Uterus (tissue), 4 donors: Measurements from ENCODE around the gene ETV7. TPM values are rescaled to one million over a fixed set of nuclear protein-coding genes. Genes with fewer than 3 reads are reported as not detected.

Experiments
- DNase-seq, 2 donors: peaks; one replicate each; pipeline ENCODE4 v3.0.0-alpha.2; 2019 to 2020
- H3K27ac ChIP-seq, 2 donors: fragments of 200-600 bp; sonication (generic); 1 replicate in 1 of 2; 2 replicates in 1 of 2; pipeline ENCODE4 v1.5.1; 2016 to 2018
- H3K27me3 ChIP-seq, 2 donors: fragments of 200-600 bp; sonication (generic); one replicate each; pipeline ENCODE4 v1.5.1; 2018 to 2019; ENCODE audit warnings: control low read depth in 1 of 2
- H3K36me3 ChIP-seq, 2 donors: fragments of 200-600 bp; sonication (generic); one replicate each; pipeline ENCODE4 v1.5.1; 2019; ENCODE audit warnings: control low read depth in 1 of 2
- H3K4me1 ChIP-seq, 2 donors: fragments of 200-600 bp; sonication (generic); one replicate each; pipeline ENCODE4 v1.5.1; 2018 to 2019; ENCODE audit warnings: control low read depth in 1 of 2
- H3K4me3 ChIP-seq, 2 donors: fragments of 200-600 bp; sonication (generic); 1 replicate in 1 of 2; 2 replicates in 1 of 2; pipeline ENCODE4 v1.5.1; 2018 to 2019; ENCODE audit warnings: mild to moderate bottlenecking in 1 of 2
- H3K9me3 ChIP-seq, 2 donors: fragments of 200-600 bp; sonication (generic); one replicate each; pipeline ENCODE4 v1.5.1; 2019; ENCODE audit warnings: control low read depth in 1 of 2
- POLR2A ChIP-seq, 2 donors: fragments of 450-650 bp; IDR thresholded peaks; one replicate each; pipeline ENCODE4 v1.6.1; 2016; ENCODE audit warnings: antibody characterized with exemption in 2 of 2, mild to moderate bottlenecking in 1 of 2, moderate library complexity in 1 of 2
- intact Hi-C: fragments of 100-400 bp; cut with DNase I; formaldehyde crosslinking; loops from one replicate; pipeline ENCODE4 v1.15.1; 2023; ENCODE audit warnings: low total_unique reads
- total RNA-seq, 4 donors: library from RNA; depleted of rRNA in 3 of 4; stranded (reverse); fragments of >200 nt in 3 of 4; gene quantifications; one replicate each; pipeline versions ENCODE4 v1.1.0 to v1.2.4, GENCODE V29; 2014 to 2023
- TF ChIP-seq, protein P1 (sequence below), 4 experiments: fragments of 200-600 bp in 2 of 4; fragments of 450-650 bp in 2 of 4; sonication (generic) in 2 of 4; IDR thresholded peaks; one replicate each; pipeline ENCODE4 v1.5.1; 2016 to 2019; ENCODE audit warnings: antibody characterized with exemption in 4 of 4, mild to moderate bottlenecking in 2 of 4, moderate library complexity in 1 of 4
- donor health status: DM: yes; HTN: yes; CAD: no.

ETV7 gene
- total RNA-seq, 4 donors from 2014 or later: 1.3 TPM; not detected in 3

DNA sequence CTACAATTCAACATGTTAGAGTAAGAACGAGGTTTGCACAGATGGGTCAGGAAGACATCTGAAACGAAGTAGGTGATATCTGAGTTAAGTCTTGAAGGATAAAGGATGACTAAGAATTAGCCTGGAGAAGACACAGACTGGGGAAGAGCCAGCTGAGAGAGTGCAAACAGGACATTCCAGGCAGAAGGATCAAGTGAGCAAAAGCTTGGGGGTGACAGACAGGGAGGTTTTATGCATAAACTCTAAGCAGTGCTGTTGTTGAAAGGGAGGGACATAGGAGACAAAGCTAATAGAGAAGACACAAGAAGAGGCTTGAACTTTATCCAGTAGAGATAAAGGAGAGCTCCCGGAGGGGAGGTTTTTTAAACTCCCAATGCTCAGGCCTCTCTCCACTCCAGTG is 15.0 kb upstream of the ETV7 start:
- Histone ChIP-seq H3K4me1 (no peaks in the 10 kb centered on the region), H3K9me3 (no peaks in the 10 kb centered on the region), H3K4me3 (no peak overlapping the region), H3K27me3 (no peaks in the 10 kb centered on the region), H3K36me3 (no peaks in the 10 kb centered on the region), H3K27ac (no peak overlapping the region)
- TF ChIP-seq POLR2A (IDR thresholded peaks at IDR 0.05): no peak
- TF ChIP-seq, protein P1, sequence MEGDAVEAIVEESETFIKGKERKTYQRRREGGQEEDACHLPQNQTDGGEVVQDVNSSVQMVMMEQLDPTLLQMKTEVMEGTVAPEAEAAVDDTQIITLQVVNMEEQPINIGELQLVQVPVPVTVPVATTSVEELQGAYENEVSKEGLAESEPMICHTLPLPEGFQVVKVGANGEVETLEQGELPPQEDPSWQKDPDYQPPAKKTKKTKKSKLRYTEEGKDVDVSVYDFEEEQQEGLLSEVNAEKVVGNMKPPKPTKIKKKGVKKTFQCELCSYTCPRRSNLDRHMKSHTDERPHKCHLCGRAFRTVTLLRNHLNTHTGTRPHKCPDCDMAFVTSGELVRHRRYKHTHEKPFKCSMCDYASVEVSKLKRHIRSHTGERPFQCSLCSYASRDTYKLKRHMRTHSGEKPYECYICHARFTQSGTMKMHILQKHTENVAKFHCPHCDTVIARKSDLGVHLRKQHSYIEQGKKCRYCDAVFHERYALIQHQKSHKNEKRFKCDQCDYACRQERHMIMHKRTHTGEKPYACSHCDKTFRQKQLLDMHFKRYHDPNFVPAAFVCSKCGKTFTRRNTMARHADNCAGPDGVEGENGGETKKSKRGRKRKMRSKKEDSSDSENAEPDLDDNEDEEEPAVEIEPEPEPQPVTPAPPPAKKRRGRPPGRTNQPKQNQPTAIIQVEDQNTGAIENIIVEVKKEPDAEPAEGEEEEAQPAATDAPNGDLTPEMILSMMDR (IDR thresholded peaks at IDR 0.05): no peak
- no peak for DNase-seq
- intact Hi-C loops: no loop called here

DNA sequence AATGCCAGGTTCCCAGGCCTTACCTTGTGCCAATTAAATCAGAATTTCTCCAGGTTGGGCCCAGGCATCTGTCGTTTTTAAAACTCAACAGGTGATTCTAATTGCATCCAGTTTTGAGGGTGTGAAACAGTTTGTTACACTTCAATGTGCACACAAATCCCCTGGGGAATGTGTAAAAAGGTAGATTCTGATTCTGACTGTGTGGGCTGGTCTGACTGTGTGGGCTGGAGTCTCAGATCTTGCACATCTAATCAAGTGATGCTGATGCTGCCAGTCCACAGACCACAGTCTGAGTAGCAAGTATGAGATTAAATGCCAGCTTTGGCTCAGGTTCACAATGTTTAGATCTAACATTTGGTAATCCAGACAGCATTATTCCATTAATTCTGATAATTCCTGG is 12.5 kb upstream of the ETV7 start:
- no peak for TF ChIP-seq POLR2A (IDR thresholded peaks at IDR 0.05)
- TF ChIP-seq, protein P1 (IDR thresholded peaks at IDR 0.05): no peak
- H3K9me3 ChIP-seq: no peaks in the 10 kb centered on the region
- no peak overlapping the region for H3K27ac ChIP-seq
- intact Hi-C loops: no loop called here
- H3K4me3 ChIP-seq: no peak overlapping the region
- H3K4me1 ChIP-seq: no peaks in the 10 kb centered on the region
- H3K27me3 ChIP-seq: no peaks in the 10 kb centered on the region
- no peak for DNase-seq
- H3K36me3 ChIP-seq: no peaks in the 10 kb centered on the region

- DNase-seq: no peak
- H3K27ac ChIP-seq: no peak overlapping the region
- H3K36me3 ChIP-seq: no peaks in the 10 kb centered on the region
- TF ChIP-seq POLR2A (IDR thresholded peaks at IDR 0.05): no peak
- TF ChIP-seq, protein P1 (IDR thresholded peaks at IDR 0.05): no peak
- peaks cover 0 to 4% of the 10 kb centered on the region in 2 donors for H3K4me1 ChIP-seq
- intact Hi-C loops: no loop called here
- H3K9me3 ChIP-seq: no peaks in the 10 kb centered on the region
- H3K4me3 ChIP-seq: no peak overlapping the region
- H3K27me3 ChIP-seq: no peaks in the 10 kb centered on the region
These were observed 5.2 kb upstream of the ETV7 start for GRCh38 chr6:36392621-36393020.

GRCh38 chr6:36389353-36389752 is 1.9 kb upstream of the ETV7 start:
- H3K9me3 ChIP-seq: no peaks in the 10 kb centered on the region
- H3K4me1 ChIP-seq: peaks cover 0 to 8% of the 10 kb centered on the region in 2 donors
- no peak overlapping the region for H3K27ac ChIP-seq
- H3K36me3 ChIP-seq: no peaks in the 10 kb centered on the region
- no peak for DNase-seq
- H3K4me3 ChIP-seq: no peak overlapping the region
- no peaks in the 10 kb centered on the region for H3K27me3 ChIP-seq
- intact Hi-C loops: no loop called here
- TF ChIP-seq, protein P1 (IDR thresholded peaks at IDR 0.05): no peak
- no peak for TF ChIP-seq POLR2A (IDR thresholded peaks at IDR 0.05)

- DNase-seq: peak; percentile 41 to 42
- Histone ChIP-seq H3K36me3 (no peaks in the 10 kb centered on the region), H3K4me3 (peak overlapping the region; percentile 47 to 52), H3K4me1 (peaks cover 0 to 8% of the 10 kb centered on the region in 2 donors), H3K9me3 (no peaks in the 10 kb centered on the region), H3K27me3 (no peaks in the 10 kb centered on the region), H3K27ac (peak overlapping the region; percentile 36 to 44)
- intact Hi-C loops: no loop called here
- TF ChIP-seq, protein P1 (IDR thresholded peaks at IDR 0.05): peak in 1 of 4 experiments; percentile 8
- no peak for TF ChIP-seq POLR2A (IDR thresholded peaks at IDR 0.05)
These were observed 702 bp downstream of the ETV7 start for GRCh38 chr6:36386495-36387439.
